RWPE2 (cell line): ENCODE results near the gene SUGCT.

ENCODE experiments used
- ATAC-seq: fragments of 200-7000 bp; cut with Tn5 transposase; 3 replicates; pipeline ENCODE4 v1.9.1; 2021; ENCODE audit warnings: low read depth
- DNase-seq: peaks from one replicate; pipeline ENCODE4 v3.0.0-alpha.2; 2020; ENCODE audit warnings: low spot score
- H3K27ac ChIP-seq: fragments of 450-650 bp; 2 replicates; pipeline ENCODE4 v1.5.1; 2017; ENCODE audit warnings: mild to moderate bottlenecking; ENCODE audit not compliant: poor library complexity, severe bottlenecking
- H3K27me3 ChIP-seq: fragments of 250-450 bp; sonication (Bioruptor Pico); 2 replicates; pipeline ENCODE4 v1.5.1; 2021; ENCODE audit warnings: mild to moderate bottlenecking, moderate library complexity; ENCODE audit not compliant: insufficient read depth, poor library complexity, severe bottlenecking
- H3K36me3 ChIP-seq: fragments of 250-450 bp; sonication (Bioruptor Pico); 2 replicates; pipeline ENCODE4 v1.5.1; 2020; ENCODE audit warnings: low read depth, mild to moderate bottlenecking, moderate library complexity
- H3K4me1 ChIP-seq: fragments of 250-450 bp; sonication (Bioruptor Pico); 2 replicates; pipeline ENCODE4 v1.5.1; 2021; ENCODE audit warnings: mild to moderate bottlenecking, moderate library complexity; ENCODE audit not compliant: insufficient read depth, poor library complexity, severe bottlenecking
- H3K4me3 ChIP-seq: fragments of 250-450 bp; sonication (Bioruptor Pico); 2 replicates; pipeline ENCODE4 v1.5.1; 2021; ENCODE audit warnings: mild to moderate bottlenecking, moderate library complexity; ENCODE audit not compliant: severe bottlenecking
- H3K9me3 ChIP-seq: fragments of 250-450 bp; sonication (Bioruptor Pico); 2 replicates; pipeline ENCODE4 v1.5.1; 2021; ENCODE audit warnings: mild to moderate bottlenecking, moderate library complexity; ENCODE audit not compliant: severe bottlenecking
- CTCF ChIP-seq: fragments of 450-650 bp; IDR thresholded peaks from one replicate; pipeline ENCODE4 v1.5.1; 2017; ENCODE audit warnings: mild to moderate bottlenecking, moderate library complexity; ENCODE audit not compliant: poor library complexity, severe bottlenecking

SUGCT gene

DNA sequence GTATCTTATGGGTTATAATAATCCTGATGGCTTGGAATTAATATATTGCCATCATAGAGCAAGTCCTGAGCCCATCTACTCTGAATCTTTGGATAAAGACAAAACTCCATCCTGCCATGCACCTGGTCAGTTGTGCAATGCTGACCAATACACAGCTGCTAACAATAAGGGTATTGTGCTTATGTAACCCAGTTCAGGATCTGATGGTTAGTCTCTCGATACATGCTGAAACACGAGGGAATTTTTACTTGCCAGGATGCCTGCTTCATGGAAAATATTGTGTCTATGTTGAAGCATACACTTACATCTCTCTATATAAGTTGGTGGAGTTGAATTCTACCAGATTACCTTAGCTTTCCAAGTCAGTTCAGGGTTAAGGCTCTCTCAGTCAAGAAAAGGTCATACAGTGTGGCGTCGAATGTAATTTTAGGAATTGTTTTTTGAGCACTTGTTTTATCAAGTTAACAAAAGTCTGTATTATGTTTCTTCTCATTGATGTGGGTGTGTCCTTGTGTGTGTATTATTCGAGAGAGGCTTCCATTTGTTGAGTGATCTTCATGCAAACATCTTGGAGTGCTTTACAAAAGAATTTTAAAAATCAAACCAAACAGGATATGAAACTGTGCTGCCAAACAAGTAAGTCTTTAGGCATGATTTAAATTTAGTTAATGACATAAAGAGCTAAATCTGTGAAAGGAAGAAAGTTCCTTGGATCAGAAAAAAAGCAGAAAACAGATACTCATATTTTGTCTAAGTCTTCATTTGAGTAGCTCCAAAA lies 449.1 kb downstream of the SUGCT start:
- DNase-seq, result no peak
- H3K27me3 ChIP-seq, result no peaks in the 10 kb centered on the region
- peaks cover 13% of the 10 kb centered on the region for H3K4me1 ChIP-seq
- H3K27ac ChIP-seq, result no peak overlapping the region
- no peaks in the 10 kb centered on the region for H3K9me3 ChIP-seq
- no peak overlapping the region for H3K4me3 ChIP-seq
- no peak for TF ChIP-seq CTCF
- ATAC-seq, result 0 out of 3 replicates have a peak, but pooled peaks have one; percentile 35
- no peaks in the 10 kb centered on the region for H3K36me3 ChIP-seq

DNA sequence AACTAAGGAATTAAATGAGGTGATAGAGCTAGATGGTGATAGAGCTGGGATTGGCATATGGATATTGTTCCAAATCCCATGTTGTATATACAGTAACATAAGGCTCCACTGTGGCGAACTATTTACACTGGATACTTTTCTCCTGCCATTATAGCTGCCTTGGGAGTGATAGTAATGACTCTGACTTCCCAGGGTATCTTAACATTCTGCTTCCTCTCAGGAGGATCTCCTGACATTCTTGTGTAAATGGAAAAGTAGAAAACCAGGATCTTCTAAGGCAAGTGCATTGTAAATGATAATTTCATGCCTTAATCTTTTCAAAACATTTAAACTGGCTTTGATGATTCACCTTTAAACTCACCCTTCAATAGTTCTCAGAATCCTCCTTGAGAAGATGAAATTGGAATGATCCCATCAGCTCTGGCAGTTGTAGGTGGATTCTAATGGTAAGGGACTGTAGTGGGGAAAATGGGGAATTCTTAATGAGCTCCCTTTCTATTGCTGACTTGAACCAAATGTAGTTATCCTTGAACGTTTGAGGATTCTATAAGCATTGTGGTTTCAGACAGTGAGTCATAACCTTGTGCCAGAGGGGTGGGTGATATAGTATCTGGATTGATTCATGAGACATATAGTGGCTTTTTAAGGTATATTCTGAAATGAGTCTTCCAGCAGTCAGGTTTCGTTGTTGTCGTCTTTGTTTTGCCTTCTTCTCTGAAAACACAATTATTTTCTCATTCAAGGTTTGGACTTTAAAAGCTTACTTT lies 450.0 kb downstream of the SUGCT start:
- Histone ChIP-seq H3K4me1 (peaks cover 13% of the 10 kb centered on the region), H3K27me3 (no peaks in the 10 kb centered on the region), H3K27ac (no peak overlapping the region), H3K9me3 (no peaks in the 10 kb centered on the region), H3K36me3 (no peaks in the 10 kb centered on the region), H3K4me3 (no peak overlapping the region)
- ATAC-seq (peak; percentile 85), DNase-seq (no peak)
- no peak for TF ChIP-seq CTCF

DNA sequence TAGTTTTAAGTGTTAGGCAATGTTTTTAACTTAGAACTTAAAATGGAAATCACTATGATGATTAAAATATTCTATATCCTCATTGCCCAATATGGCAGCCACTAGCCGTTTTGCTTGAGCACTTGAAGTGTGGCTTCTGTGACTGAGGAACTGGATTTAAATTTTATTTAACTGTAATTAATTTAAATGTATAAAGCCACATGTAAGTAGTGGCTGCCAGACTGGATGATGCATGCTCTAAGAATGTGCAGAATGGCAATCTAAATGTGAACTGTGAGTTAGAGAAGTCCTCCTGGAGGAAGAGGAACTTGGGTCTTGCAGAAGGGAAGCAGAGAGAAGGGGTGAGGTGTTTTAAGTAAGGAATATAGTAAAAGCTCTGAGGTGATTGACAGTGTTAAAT lies 451.4 kb downstream of the SUGCT start:
- no peaks in the 10 kb centered on the region for H3K36me3 ChIP-seq
- H3K27ac ChIP-seq, result no peak overlapping the region
- DNase-seq, result no peak
- no peaks in the 10 kb centered on the region for H3K27me3 ChIP-seq
- ATAC-seq, result no peak
- H3K9me3 ChIP-seq, result no peaks in the 10 kb centered on the region
- H3K4me3 ChIP-seq, result no peak overlapping the region
- TF ChIP-seq CTCF, result no peak
- peaks cover 13% of the 10 kb centered on the region for H3K4me1 ChIP-seq

DNA sequence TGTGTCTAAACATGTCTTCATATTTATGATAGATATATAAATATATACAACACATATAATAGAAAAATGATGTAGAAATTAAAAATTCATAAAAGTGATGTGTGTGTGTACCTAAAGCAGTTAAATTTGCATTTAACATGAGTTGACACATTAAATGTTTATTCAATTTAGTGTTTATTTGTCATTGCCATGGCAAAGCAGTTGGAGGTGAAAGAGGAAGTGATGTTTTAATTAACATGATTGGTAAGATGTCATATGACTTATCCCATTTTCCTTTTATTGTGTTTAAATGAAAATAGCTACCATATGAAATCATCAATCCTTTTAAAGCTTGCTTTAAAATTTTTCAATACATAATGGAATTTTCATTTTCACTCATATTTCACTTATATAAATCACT lies 452.6 kb downstream of the SUGCT start:
- Histone ChIP-seq H3K36me3 (no peaks in the 10 kb centered on the region), H3K9me3 (no peaks in the 10 kb centered on the region), H3K27me3 (no peaks in the 10 kb centered on the region), H3K4me1 (peaks cover 13% of the 10 kb centered on the region), H3K4me3 (no peak overlapping the region), H3K27ac (no peak overlapping the region)
- DNase-seq, result no peak
- TF ChIP-seq CTCF, result no peak
- no peak for ATAC-seq
